IMR-90 (cell line): ENCODE measurements around the gene TNS3. TPM values are rescaled to one million over a fixed set of nuclear protein-coding genes. Genes with fewer than 3 reads are reported as not detected.

ENCODE experiments used
- ELK1 ChIP-seq: fragments of 150-350 bp; IDR thresholded peaks from 2 replicates; pipeline ENCODE4 v1.6.1; 2016; ENCODE audit warnings: low read depth, mild to moderate bottlenecking, low read length, moderate library complexity, borderline replicate concordance
- polyA plus RNA-seq, 3 experiments: library from polyadenylated mRNA; depleted of rRNA; stranded (reverse); fragments of >200 nt; gene quantifications; 2 replicates each; pipeline ENCODE4 v1.2.3, GENCODE V29; 2012; ENCODE audit warnings: low replicate concordance in 1 of 3
- total RNA-seq: library from RNA; depleted of rRNA; stranded (reverse); fragments of >200 nt; gene quantifications from 2 replicates; pipeline ENCODE4 v1.2.3, GENCODE V29; 2012

Gene TNS3
- total and polyA plus RNA-seq, 2 of the 4 experiments (the other 2 are of a cell fraction), result 64.3 to 79.2 TPM

- TF ChIP-seq ELK1, result no peak
These were observed 2.0 kb upstream of the TNS3 start (continued) for GRCh38 chr7:47583739-47584535.
